HL-60 (cell line): ENCODE results near the gene CDK2.

Source experiments
- CTCF ChIP-seq: IDR thresholded peaks from one replicate; pipeline ENCODE4 v1.5.1; 2011; ENCODE audit warnings: low read length, control low read depth, inconsistent platforms; ENCODE audit not compliant: insufficient read depth
- GABPA ChIP-seq: IDR thresholded peaks from 2 replicates; pipeline ENCODE4 v1.6.1; 2012; ENCODE audit warnings: low read depth

GRCh38 chr12:55946553-55946952 is 20.1 kb upstream of the CDK2 start:
- no peak for TF ChIP-seq GABPA
- TF ChIP-seq CTCF, result no peak
